ENCODE results near the gene DUSP7.

DUSP7 gene

GRCh38 chr3:52004906-52005395, 51.4 kb downstream of the DUSP7 start:
- peak overlapping the region; percentile 26 for H2BK15ac ChIP-seq (ENCODE audit: low read depth, poor library complexity, severe bottlenecking)
- 92% methylated on average over 4 of the region's 4 CpGs for WGBS
- H2BK12ac ChIP-seq (ENCODE audit: low read length in 2 of 2), result peak overlapping the region in 1 of 2 experiments; percentile 95
- peak overlapping the region; percentile 14 to 90 for H3K18ac ChIP-seq (ENCODE audit: low read depth in 1 of 2, low read length in 2 of 2)
- H3K9ac ChIP-seq (ENCODE audit: low read length), result no peak overlapping the region
- no peak for DNase-seq
- peak overlapping the region; percentile 63 for H2AK5ac ChIP-seq (ENCODE audit: low read length, severe bottlenecking)
- peak overlapping the region in 1 of 2 experiments; percentile 80 for H3K14ac ChIP-seq (ENCODE audit: low read length in 2 of 2)
- H2AFZ ChIP-seq (ENCODE audit: low read depth, low read length), result no peak overlapping the region
- H3K27ac ChIP-seq (ENCODE audit: low read length, poor library complexity, severe bottlenecking), result no peak overlapping the region
- H3K79me1 ChIP-seq (replicated peaks; ENCODE audit: low read length, poor library complexity, severe bottlenecking), result no peaks in the 10 kb centered on the region
- H3K4me1 ChIP-seq (ENCODE audit: control insufficient read depth, insufficient read depth, low read depth, low read length), result peaks cover 17% of the 10 kb centered on the region
- H3K9me3 ChIP-seq (ENCODE audit: control insufficient read depth, low read length), result no peaks in the 10 kb centered on the region
- peak overlapping the region; percentile 47 to 75 for H3K4ac ChIP-seq (ENCODE audit: low read depth in 1 of 2, low read length in 2 of 2)
- H3K23ac ChIP-seq (ENCODE audit: low read length in 2 of 2), result peak overlapping the region in 1 of 2 experiments; percentile 40
- H3K4me3 ChIP-seq (ENCODE audit: insufficient read depth in 1 of 2, low read depth in 1 of 2, low read length in 2 of 2), result no peak overlapping the region
- peak overlapping the region; percentile 2 for H4K91ac ChIP-seq (ENCODE audit: low read length)
- H2BK120ac ChIP-seq (ENCODE audit: low read depth, low read length), result peak overlapping the region; percentile 59
- no peaks in the 10 kb centered on the region for H3K36me3 ChIP-seq (ENCODE audit: control insufficient read depth in 1 of 2, insufficient read depth in 2 of 2, low read depth in 1 of 2, low read length in 2 of 2)
- no peak overlapping the region for H3K4me2 ChIP-seq (ENCODE audit: low read length, poor library complexity, severe bottlenecking)
- H3K27me3 ChIP-seq (ENCODE audit: control insufficient read depth in 1 of 2, insufficient read depth in 1 of 2, low read length in 2 of 2), result peaks cover 0 to 32% of the 10 kb centered on the region in 2 experiments
- no peak overlapping the region for H2BK5ac ChIP-seq (ENCODE audit: low read depth, low read length, poor library complexity, severe bottlenecking)
- peak overlapping the region; percentile 74 for H4K8ac ChIP-seq (ENCODE audit: low read length)

DNA sequence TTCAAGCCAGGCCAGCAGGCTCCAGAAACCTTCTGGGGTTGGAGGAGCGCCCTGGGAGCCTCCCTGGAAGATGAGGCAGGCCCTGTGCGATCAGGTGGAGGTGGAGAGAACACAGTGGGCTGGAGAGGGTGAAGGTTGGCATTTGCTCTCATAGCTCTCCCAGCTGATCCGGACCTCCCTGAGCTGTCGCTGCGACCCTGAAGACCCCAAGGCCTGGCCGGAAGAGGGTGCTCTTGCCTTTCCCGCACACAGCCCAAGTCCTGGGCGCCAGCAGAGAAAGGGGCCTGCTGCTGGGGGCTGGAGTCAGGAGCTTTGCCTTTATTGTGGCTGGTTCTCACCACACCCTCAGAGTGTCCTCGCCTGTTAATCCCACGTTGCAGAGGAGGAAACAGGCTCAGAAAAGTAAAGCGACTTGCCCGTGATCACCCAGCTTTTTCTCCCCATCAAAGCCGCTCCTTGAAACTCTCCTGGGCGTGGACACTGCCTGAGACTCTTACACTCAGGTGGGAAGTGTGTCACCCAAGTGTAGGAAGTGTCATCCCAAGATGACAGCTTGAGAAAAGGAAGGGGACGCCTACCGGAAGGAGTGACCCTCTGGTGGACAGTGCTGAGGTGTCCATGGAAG, 52.1 kb downstream of the DUSP7 start:
- Histone ChIP-seq H3K79me1 (replicated peaks; ENCODE audit: low read length, poor library complexity, severe bottlenecking) (no peaks in the 10 kb centered on the region), H3K27ac (ENCODE audit: low read length, poor library complexity, severe bottlenecking) (no peak overlapping the region), H4K91ac (ENCODE audit: low read length) (no peak overlapping the region), H3K9me3 (ENCODE audit: control insufficient read depth, low read length) (no peaks in the 10 kb centered on the region), H2BK5ac (ENCODE audit: low read depth, low read length, poor library complexity, severe bottlenecking) (no peak overlapping the region), H3K4me2 (ENCODE audit: low read length, poor library complexity, severe bottlenecking) (no peak overlapping the region), H3K4me3 (ENCODE audit: insufficient read depth in 1 of 2, low read depth in 1 of 2, low read length in 2 of 2) (no peak overlapping the region), H3K18ac (ENCODE audit: low read depth in 1 of 2, low read length in 2 of 2) (no peak overlapping the region), H2BK120ac (ENCODE audit: low read depth, low read length) (no peak overlapping the region), H4K8ac (ENCODE audit: low read length) (peak overlapping the region; percentile 19), H3K27me3 (ENCODE audit: control insufficient read depth in 1 of 2, insufficient read depth in 1 of 2, low read length in 2 of 2) (peaks cover 0 to 32% of the 10 kb centered on the region in 2 experiments), H3K4me1 (ENCODE audit: control insufficient read depth, insufficient read depth, low read depth, low read length) (peaks cover 17% of the 10 kb centered on the region), H2BK12ac (ENCODE audit: low read length in 2 of 2) (peak overlapping the region; percentile 38 to 95), H3K9ac (ENCODE audit: low read length) (no peak overlapping the region), H2AK5ac (ENCODE audit: low read length, severe bottlenecking) (no peak overlapping the region), H2BK15ac (ENCODE audit: low read depth, poor library complexity, severe bottlenecking) (no peak overlapping the region), H3K23ac (ENCODE audit: low read length in 2 of 2) (no peak overlapping the region), H3K4ac (ENCODE audit: low read depth in 1 of 2, low read length in 2 of 2) (no peak overlapping the region), H3K36me3 (ENCODE audit: control insufficient read depth in 1 of 2, insufficient read depth in 2 of 2, low read depth in 1 of 2, low read length in 2 of 2) (no peaks in the 10 kb centered on the region), H2AFZ (ENCODE audit: low read depth, low read length) (no peak overlapping the region), H3K14ac (ENCODE audit: low read length in 2 of 2) (no peak overlapping the region)
- peak; percentile 60 for DNase-seq
- WGBS, result 32% methylated on average over 16 of the region's 16 CpGs

- H3K14ac ChIP-seq (ENCODE audit: low read length in 2 of 2), result no peak overlapping the region
- no peak overlapping the region for H3K4me3 ChIP-seq (ENCODE audit: insufficient read depth in 1 of 2, low read depth in 1 of 2, low read length in 2 of 2)
- H3K9me3 ChIP-seq (ENCODE audit: control insufficient read depth, low read length), result no peaks in the 10 kb centered on the region
- no peak overlapping the region for H2BK120ac ChIP-seq (ENCODE audit: low read depth, low read length)
- peaks cover 0 to 32% of the 10 kb centered on the region in 2 experiments for H3K27me3 ChIP-seq (ENCODE audit: control insufficient read depth in 1 of 2, insufficient read depth in 1 of 2, low read length in 2 of 2)
- no peak overlapping the region for H2AK5ac ChIP-seq (ENCODE audit: low read length, severe bottlenecking)
- H2BK15ac ChIP-seq (ENCODE audit: low read depth, poor library complexity, severe bottlenecking), result no peak overlapping the region
- no peak overlapping the region for H3K27ac ChIP-seq (ENCODE audit: low read length, poor library complexity, severe bottlenecking)
- H3K23ac ChIP-seq (ENCODE audit: low read length in 2 of 2), result no peak overlapping the region
- WGBS, result 56% methylated on average over 5 of the region's 6 CpGs
- no peak overlapping the region for H2BK5ac ChIP-seq (ENCODE audit: low read depth, low read length, poor library complexity, severe bottlenecking)
- no peak overlapping the region for H4K91ac ChIP-seq (ENCODE audit: low read length)
- no peak overlapping the region for H3K4ac ChIP-seq (ENCODE audit: low read depth in 1 of 2, low read length in 2 of 2)
- H3K79me1 ChIP-seq (replicated peaks; ENCODE audit: low read length, poor library complexity, severe bottlenecking), result no peaks in the 10 kb centered on the region
- no peaks in the 10 kb centered on the region for H3K36me3 ChIP-seq (ENCODE audit: control insufficient read depth in 1 of 2, insufficient read depth in 2 of 2, low read depth in 1 of 2, low read length in 2 of 2)
- no peak for DNase-seq
- H3K4me1 ChIP-seq (ENCODE audit: control insufficient read depth, insufficient read depth, low read depth, low read length), result peaks cover 20% of the 10 kb centered on the region
- no peak overlapping the region for H4K8ac ChIP-seq (ENCODE audit: low read length)
- no peak overlapping the region for H3K4me2 ChIP-seq (ENCODE audit: low read length, poor library complexity, severe bottlenecking)
- H2AFZ ChIP-seq (ENCODE audit: low read depth, low read length), result no peak overlapping the region
- no peak overlapping the region for H3K18ac ChIP-seq (ENCODE audit: low read depth in 1 of 2, low read length in 2 of 2)
- no peak overlapping the region for H3K9ac ChIP-seq (ENCODE audit: low read length)
- no peak overlapping the region for H2BK12ac ChIP-seq (ENCODE audit: low read length in 2 of 2)
Measured at GRCh38 chr3:52002748-52003147, 53.6 kb downstream of the DUSP7 start.

GRCh38 chr3:52001443-52001974, 54.9 kb downstream of the DUSP7 start:
- peak; percentile 67 for DNase-seq
- H3K4ac ChIP-seq (ENCODE audit: low read depth in 1 of 2, low read length in 2 of 2), result no peak overlapping the region
- H3K4me1 ChIP-seq (ENCODE audit: control insufficient read depth, insufficient read depth, low read depth, low read length), result peaks cover 20% of the 10 kb centered on the region
- H3K27ac ChIP-seq (ENCODE audit: low read length, poor library complexity, severe bottlenecking), result no peak overlapping the region
- H3K14ac ChIP-seq (ENCODE audit: low read length in 2 of 2), result no peak overlapping the region
- H3K23ac ChIP-seq (ENCODE audit: low read length in 2 of 2), result no peak overlapping the region
- H3K79me1 ChIP-seq (replicated peaks; ENCODE audit: low read length, poor library complexity, severe bottlenecking), result no peaks in the 10 kb centered on the region
- no peak overlapping the region for H3K9ac ChIP-seq (ENCODE audit: low read length)
- H2BK12ac ChIP-seq (ENCODE audit: low read length in 2 of 2), result no peak overlapping the region
- H3K9me3 ChIP-seq (ENCODE audit: control insufficient read depth, low read length), result no peaks in the 10 kb centered on the region
- no peak overlapping the region for H4K91ac ChIP-seq (ENCODE audit: low read length)
- H3K36me3 ChIP-seq (ENCODE audit: control insufficient read depth in 1 of 2, insufficient read depth in 2 of 2, low read depth in 1 of 2, low read length in 2 of 2), result no peaks in the 10 kb centered on the region
- H2BK5ac ChIP-seq (ENCODE audit: low read depth, low read length, poor library complexity, severe bottlenecking), result no peak overlapping the region
- no peak overlapping the region for H2BK15ac ChIP-seq (ENCODE audit: low read depth, poor library complexity, severe bottlenecking)
- H3K18ac ChIP-seq (ENCODE audit: low read depth in 1 of 2, low read length in 2 of 2), result no peak overlapping the region
- no peak overlapping the region for H3K4me2 ChIP-seq (ENCODE audit: low read length, poor library complexity, severe bottlenecking)
- no peak overlapping the region for H2BK120ac ChIP-seq (ENCODE audit: low read depth, low read length)
- H2AK5ac ChIP-seq (ENCODE audit: low read length, severe bottlenecking), result no peak overlapping the region
- H2AFZ ChIP-seq (ENCODE audit: low read depth, low read length), result no peak overlapping the region
- H4K8ac ChIP-seq (ENCODE audit: low read length), result no peak overlapping the region
- 2% methylated on average over 12 of the region's 18 CpGs for WGBS
- H3K27me3 ChIP-seq (ENCODE audit: control insufficient read depth in 1 of 2, insufficient read depth in 1 of 2, low read length in 2 of 2), result peaks cover 0 to 27% of the 10 kb centered on the region in 2 experiments
- H3K4me3 ChIP-seq (ENCODE audit: insufficient read depth in 1 of 2, low read depth in 1 of 2, low read length in 2 of 2), result no peak overlapping the region

Measured in mesenchymal stem cell (in vitro differentiated cells and primary cell).